GM18498 (cell line): ENCODE results near the gene VTI1A.

Experiments
- ATAC-seq: cut with Tn5 transposase; IDR thresholded peaks from one replicate; pipeline ENCODE4 v1.9.1; 2021; ENCODE audit warnings: mild to moderate bottlenecking, moderate library complexity; ENCODE audit not compliant: unreplicated experiment

The VTI1A gene

GRCh38 chr10:112502536-112502935 lies 55.5 kb downstream of the VTI1A start:
- no peak for ATAC-seq

GRCh38 chr10:112503643-112504042 lies 56.6 kb downstream of the VTI1A start:
- no peak for ATAC-seq

DNA sequence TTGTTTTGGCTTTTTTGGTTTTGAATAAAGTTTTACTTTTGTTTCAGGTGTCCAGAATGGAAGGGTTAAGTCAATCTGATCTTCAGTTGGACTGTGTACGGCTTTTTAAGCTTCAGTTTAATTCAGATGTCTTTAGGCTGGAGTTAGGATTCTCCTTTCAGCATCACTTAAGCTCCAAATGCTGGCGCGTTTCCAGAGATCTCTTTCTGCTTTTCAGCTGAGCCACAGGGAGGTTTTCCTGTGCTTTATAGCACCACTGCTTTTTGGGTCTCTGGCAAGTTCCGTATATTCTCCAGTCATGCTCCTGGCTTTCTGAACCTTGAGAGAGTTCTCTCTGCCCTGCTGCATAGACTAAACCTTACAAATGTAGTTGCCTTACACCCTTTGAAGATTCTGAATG lies 60.0 kb downstream of the VTI1A start:
- no peak for ATAC-seq

- no peak for ATAC-seq
Observed at GRCh38 chr10:112507988-112508387, 61.0 kb downstream of the VTI1A start.

DNA sequence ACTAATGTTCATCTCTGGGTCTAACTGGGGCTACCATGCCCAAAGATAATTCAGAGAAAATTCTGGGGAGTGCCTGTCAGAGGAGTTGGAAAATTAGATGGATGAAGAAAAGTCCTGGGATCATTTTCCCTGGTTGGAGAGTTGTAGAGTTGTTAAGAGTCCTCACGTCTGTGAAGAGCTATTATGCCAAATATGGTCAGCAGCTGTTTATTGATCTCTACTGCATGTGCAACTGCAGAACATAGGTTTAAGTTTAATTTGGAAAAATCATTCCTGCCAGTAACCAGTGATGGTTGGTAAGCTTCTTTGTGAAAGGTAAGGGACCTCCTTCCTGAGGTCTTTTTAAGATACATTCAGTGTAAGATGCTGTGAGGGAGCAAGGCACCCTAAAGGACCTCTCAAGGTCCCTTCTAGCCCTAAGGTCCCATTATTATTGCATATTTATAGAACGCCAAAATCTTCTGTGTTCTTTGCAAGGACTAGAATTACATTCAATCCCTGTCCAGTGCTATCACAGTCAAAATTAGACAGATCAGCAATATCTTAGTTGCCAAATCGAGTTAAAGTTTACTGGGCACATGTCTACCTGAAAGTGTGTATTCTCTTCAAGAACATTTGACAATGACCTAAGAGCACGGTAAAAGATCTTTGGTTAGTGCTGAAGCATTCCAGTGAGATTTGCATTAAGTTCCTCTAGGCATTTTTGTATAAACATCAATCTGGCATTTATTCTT lies 62.7 kb downstream of the VTI1A start:
- no peak for ATAC-seq

- no peak for ATAC-seq
Observed at GRCh38 chr10:112510384-112510783, 63.4 kb downstream of the VTI1A start.

- ATAC-seq: no peak
Observed at GRCh38 chr10:112512294-112512693, 65.3 kb downstream of the VTI1A start.

GRCh38 chr10:112515126-112515525 lies 68.1 kb downstream of the VTI1A start:
- no peak for ATAC-seq

DNA sequence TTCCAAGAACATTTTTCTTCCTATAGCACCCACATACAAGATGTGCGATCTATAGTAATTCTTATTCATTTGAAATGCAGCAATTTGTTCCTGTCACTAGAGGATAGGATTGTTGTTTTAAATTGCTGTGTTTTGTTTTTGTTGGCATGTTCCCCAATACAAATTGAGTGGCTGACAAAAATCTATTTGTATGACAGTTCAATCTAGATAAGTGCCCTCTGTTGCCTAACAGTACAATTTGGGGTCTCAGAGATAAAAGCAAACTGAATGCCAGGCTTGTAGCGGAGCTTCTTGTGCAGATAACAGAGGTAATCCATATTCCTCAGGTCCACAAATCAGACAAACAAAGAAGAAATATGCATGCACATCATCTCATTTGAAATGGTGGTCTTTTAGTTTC lies 68.8 kb downstream of the VTI1A start:
- ATAC-seq: no peak

DNA sequence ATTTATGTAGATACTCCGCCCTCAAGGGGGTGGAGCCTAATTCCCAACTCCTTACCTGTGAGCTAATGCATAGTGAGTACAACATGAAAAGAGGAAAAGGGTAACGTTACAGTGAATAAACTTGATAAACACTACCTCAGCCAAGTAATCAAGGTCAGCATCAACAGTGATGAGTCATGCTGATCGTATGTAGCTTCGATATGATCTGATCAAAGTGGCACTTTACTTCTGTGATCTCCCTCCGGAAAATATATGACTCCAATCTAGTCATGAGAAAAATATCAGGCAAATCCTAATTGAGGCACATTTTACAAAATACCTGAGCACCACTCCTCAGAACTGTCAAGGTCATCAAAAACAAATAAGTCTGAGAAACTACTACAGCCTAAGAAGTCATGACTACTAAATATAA lies 70.4 kb downstream of the VTI1A start:
- ATAC-seq: no peak

GRCh38 chr10:112519133-112519761 lies 72.2 kb downstream of the VTI1A start:
- ATAC-seq: peak; percentile 76

DNA sequence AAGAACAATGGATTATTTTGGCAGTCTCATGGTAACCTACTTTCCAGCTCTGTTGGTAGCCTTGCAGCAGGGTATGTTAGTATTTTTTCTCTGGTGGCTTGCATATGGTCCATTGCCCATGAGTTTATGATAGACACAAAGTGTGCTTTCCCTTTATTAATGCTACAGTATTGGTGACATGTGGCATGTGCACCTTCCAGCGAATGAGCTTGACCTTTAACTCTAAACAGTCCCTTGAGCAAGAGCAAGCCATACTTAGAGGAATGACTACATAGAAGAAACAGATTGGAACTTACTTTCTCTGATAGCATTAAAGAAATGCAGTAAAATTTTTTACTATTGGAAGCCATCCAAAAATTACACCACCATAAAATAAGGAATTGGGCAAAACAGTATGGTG lies 73.9 kb downstream of the VTI1A start:
- ATAC-seq: no peak

DNA sequence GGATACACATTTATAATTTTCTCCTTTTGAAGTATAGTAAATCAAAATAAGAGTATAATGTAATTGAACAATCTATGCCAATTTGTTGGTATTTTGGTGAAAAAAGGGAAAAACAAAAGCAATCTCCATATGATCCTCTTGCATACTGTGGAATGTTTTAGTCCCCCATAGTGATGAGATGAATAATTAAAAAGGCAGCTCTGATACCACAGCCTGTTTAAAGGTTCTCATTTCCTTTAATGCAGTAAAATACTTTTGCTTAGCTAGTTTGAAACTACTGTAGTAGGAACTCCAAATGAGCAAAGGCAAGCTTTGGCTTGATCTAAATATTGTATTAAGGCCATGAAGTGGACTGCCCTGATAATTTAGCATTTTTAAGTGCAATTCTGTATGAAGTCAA lies 77.6 kb downstream of the VTI1A start:
- ATAC-seq: no peak

GRCh38 chr10:112525200-112525599 lies 78.2 kb downstream of the VTI1A start:
- ATAC-seq: no peak

DNA sequence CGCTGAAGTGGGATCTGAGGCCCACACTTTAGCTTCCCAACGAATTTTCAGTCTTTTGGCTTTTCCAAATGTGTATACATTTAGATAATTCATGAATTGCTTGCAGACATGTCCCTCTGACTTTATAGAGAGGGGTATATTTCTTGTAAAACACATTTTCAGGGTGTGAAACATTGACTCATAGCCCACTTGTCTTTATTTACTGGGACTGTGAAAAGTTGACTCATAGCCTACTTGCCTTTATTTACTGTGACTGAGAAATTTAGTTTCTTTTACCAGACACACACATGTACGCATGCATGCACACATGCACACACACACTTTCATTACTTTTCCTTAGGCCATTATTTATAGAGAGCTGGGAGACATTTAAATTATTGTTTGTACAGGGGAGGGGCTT lies 79.1 kb downstream of the VTI1A start:
- ATAC-seq: peak; percentile 80

- ATAC-seq: no peak
Observed at GRCh38 chr10:112526906-112527305, 79.9 kb downstream of the VTI1A start.

DNA sequence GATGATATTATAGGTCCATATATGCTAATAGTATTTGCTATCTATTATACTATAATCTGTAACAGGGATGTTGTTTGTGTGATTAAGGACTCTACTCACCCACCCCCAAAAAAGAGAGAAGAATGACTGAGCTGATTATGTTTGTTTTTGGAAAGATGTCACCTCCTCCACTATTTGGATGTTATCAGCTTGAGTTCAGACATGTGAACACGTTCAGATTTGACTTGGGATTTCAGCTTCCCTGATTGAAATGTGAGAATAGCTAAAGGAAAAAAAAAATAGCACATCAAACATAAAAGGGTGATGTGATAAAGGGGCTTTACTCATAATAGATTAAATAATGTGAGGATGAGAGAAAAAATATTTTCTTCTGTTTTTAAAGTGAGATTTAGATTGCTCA lies 81.2 kb downstream of the VTI1A start:
- no peak for ATAC-seq

- ATAC-seq: no peak
Observed at GRCh38 chr10:112531421-112531820, 84.4 kb downstream of the VTI1A start.

- ATAC-seq: peak; percentile 97
Observed at GRCh38 chr10:112532189-112532588, 85.2 kb downstream of the VTI1A start.

GRCh38 chr10:112532956-112533355 lies 85.9 kb downstream of the VTI1A start:
- no peak for ATAC-seq

GRCh38 chr10:112533916-112534315 lies 86.9 kb downstream of the VTI1A start:
- no peak for ATAC-seq

GRCh38 chr10:112535531-112535951 lies 88.5 kb downstream of the VTI1A start:
- ATAC-seq: peak; percentile 64

DNA sequence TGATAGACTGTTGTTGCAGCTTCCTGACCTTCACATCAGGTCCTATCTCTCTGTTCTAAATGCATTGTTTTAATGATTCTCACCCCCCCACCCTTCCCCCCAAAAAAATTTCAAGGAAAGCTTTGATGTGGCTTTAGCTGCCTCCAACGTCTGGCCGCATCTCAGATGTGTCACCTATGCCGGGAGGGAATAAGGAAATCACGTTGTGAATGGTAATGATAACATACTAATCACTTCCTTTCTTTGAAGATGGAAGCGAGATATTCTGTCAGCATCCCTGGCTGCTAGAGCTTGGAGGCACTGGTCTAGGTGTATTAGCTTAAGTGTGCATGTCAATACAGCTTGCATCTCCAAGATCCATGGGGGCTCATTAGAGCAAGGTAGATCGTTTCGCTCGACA lies 89.6 kb downstream of the VTI1A start:
- no peak for ATAC-seq
